ENCODE measurements around the gene ZBTB34. TPM values are rescaled to one million over a fixed set of nuclear protein-coding genes. Genes with fewer than 3 reads are reported as not detected.
"Not testable (repeated sequence)": the region's sequence is repeated elsewhere in the genome, so short reads cannot be mapped to it uniquely, and the experiment has no call there.

Gene ZBTB34
- 5.9 and 6.1 TPM in 2 replicates for total RNA-seq
- 3.1 TPM for polyA plus RNA-seq (2012)

- peak; percentile 69 for DNase-seq (ENCODE audit: low read depth)
Measured at GRCh38 chr9:126860077-126860756, at the start of gene ZBTB34. TSS of gene ZBTB34 (plus strand) at chr9:126860639. CDS start at chr9:126879400, 18,761 bp downstream.

- DNase-seq (ENCODE audit: low read depth) = no peak
Measured at GRCh38 chr9:126813072-126813471, 47.4 kb upstream of the ZBTB34 start.

GRCh38 chr9:126814091-126814490 lies 46.3 kb upstream of the ZBTB34 start:
- DNase-seq (ENCODE audit: low read depth) = no peak

GRCh38 chr9:126817615-126818014 lies 42.8 kb upstream of the ZBTB34 start:
- DNase-seq (ENCODE audit: low read depth) = not testable (repeated sequence)

- no peak for DNase-seq (ENCODE audit: low read depth)
Measured at GRCh38 chr9:126818482-126818881, 42.0 kb upstream of the ZBTB34 start.

- DNase-seq (ENCODE audit: low read depth) = no peak
Measured at GRCh38 chr9:126819482-126819881, 41.0 kb upstream of the ZBTB34 start.

- no peak for DNase-seq (ENCODE audit: low read depth)
Measured at GRCh38 chr9:126822278-126822677, 38.2 kb upstream of the ZBTB34 start.

GRCh38 chr9:126822873-126823272 lies 37.6 kb upstream of the ZBTB34 start:
- DNase-seq (ENCODE audit: low read depth) = no peak

- not testable (repeated sequence) for DNase-seq (ENCODE audit: low read depth)
Measured at GRCh38 chr9:126824052-126824451, 36.4 kb upstream of the ZBTB34 start.

- no peak for DNase-seq (ENCODE audit: low read depth)
Measured at GRCh38 chr9:126827227-126827626, 33.2 kb upstream of the ZBTB34 start.

- DNase-seq (ENCODE audit: low read depth) = no peak
Measured at GRCh38 chr9:126829035-126829434, 31.4 kb upstream of the ZBTB34 start.

- DNase-seq (ENCODE audit: low read depth) = no peak
Measured at GRCh38 chr9:126830827-126831226, 29.6 kb upstream of the ZBTB34 start.

GRCh38 chr9:126832440-126832839 lies 28.0 kb upstream of the ZBTB34 start:
- no peak for DNase-seq (ENCODE audit: low read depth)

GRCh38 chr9:126833020-126833419 lies 27.4 kb upstream of the ZBTB34 start:
- no peak for DNase-seq (ENCODE audit: low read depth)

- DNase-seq (ENCODE audit: low read depth) = no peak
Measured at GRCh38 chr9:126833710-126834345, 26.6 kb upstream of the ZBTB34 start.

- peak; percentile 27 for DNase-seq (ENCODE audit: low read depth)
Measured at GRCh38 chr9:126834672-126835071, 25.8 kb upstream of the ZBTB34 start.

- DNase-seq (ENCODE audit: low read depth) = peak; percentile 55
Measured at GRCh38 chr9:126836216-126836615, 24.2 kb upstream of the ZBTB34 start.

GRCh38 chr9:126838055-126838811 lies 22.2 kb upstream of the ZBTB34 start:
- no peak for DNase-seq (ENCODE audit: low read depth)

GRCh38 chr9:126838895-126839294 lies 21.5 kb upstream of the ZBTB34 start:
- no peak for DNase-seq (ENCODE audit: low read depth)

GRCh38 chr9:126839301-126839700 lies 21.1 kb upstream of the ZBTB34 start:
- no peak for DNase-seq (ENCODE audit: low read depth)

GRCh38 chr9:126842220-126842842 lies 18.1 kb upstream of the ZBTB34 start:
- DNase-seq (ENCODE audit: low read depth) = no peak

All from myocyte (in vitro differentiated cells).